Adipose tissue (tissue), 3 donors: Measurements from ENCODE around the gene HTRA3. TPM values are rescaled to one million over a fixed set of nuclear protein-coding genes. Genes with fewer than 3 reads are reported as not detected.

Experiments used
- H3K27ac ChIP-seq: one replicate; pipeline ENCODE4 v1.5.1; 2013; ENCODE audit warnings: low read depth, low read length
- WGBS, 3 donors: extraction: QIAGEN DNeasy Blood & Tissue Kit; methylation state at CpG; one replicate each; pipeline ENCODE4 v1.1.7; 2013; 5-methylcytosine and 5-hydroxymethylcytosine counted together
- polyA plus RNA-seq, 3 donors: library from polyadenylated mRNA; stranded (reverse); fragments of 200-250 nt; gene quantifications; one replicate each; pipeline ENCODE4 v1.2.3, GENCODE V29; 2013
- donor health status: healthy with polysubstance abuse.
- donor health status: Bipolar disorder and iron deficiency.
- donor health status: healthy.

HTRA3 gene
- polyA plus RNA-seq, 3 donors: 5.8 to 56.3 (median 41.8) TPM

DNA sequence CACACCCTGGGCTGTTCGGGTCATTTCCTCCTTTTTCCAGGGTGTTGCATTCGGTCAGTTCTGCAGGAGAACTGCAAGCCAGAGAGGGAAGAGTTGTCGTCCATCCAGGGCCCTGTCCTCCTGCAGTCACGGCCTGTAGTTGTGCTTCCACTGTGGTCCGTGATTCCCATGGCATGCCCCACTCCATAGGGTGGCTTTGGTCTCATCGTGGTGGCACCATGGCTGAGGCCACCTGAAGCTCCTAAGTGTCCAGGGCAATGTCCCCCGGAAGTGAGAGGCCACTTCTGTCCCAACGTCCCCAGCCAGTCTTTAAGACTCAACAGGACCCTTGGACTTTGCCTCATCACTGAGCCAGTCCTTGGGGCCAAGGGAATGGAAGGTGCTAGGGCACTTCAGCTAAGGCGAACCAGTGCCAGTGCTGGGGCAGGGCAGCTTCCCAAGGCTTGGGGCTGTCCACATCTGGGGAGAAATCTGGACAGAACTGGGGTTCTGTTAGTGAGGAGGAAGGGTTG lies 83.7 kb downstream of the HTRA3 start:
- WGBS, 3 donors: 86 to 90% (median 89%) methylated on average over 9 of the region's 9 CpGs
- H3K27ac ChIP-seq: no peak overlapping the region

DNA sequence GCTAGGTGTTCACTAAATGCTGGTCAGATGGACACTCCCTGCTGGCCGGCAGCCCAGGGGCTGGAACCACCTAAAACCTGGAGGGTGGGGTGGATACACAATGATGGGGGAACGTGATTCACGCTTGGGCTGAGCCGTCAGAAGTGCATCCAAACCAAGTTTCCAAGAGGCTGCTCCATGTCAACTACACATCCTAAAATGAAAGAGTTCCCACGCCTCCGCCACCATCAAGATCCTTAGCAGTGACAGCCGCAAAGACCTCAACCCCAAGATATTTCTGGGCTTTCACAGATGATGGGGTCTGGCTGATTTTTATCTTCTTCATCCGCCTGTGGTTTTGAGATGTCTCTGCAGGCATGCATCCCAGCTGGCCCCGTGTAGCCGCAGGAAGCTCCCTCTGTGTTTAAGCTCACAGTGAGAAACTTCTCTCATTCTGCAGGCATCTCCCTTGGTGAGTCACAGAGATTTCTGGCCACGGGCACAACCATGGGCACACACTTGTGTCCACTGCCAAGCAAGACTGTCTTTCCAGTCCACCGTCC lies 84.4 kb downstream of the HTRA3 start:
- 69 to 87% (median 76%) methylated on average over 12 of the region's 12 CpGs for WGBS, 3 donors
- H3K27ac ChIP-seq: no peak overlapping the region

DNA sequence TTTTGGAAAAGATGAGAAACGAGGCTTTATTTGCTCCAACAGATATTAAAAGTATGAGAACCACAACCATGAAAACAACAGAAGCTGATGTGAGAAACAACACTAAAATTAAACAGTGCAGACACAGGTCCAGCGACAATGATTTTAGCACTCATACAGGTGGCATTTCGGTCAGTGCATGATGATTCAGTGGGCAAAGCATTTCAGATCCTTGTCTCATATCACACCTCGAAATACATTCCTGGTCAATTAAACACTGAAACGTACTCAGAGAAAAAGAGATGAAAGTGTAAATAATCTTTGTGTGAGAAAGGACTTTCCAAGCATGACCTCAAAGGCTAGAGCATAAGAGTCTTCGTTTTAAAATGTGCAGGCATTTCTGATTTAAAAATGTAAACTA lies 85.8 kb downstream of the HTRA3 start:
- 67 to 87% (median 81%) methylated on average over 6 of the region's 6 CpGs for WGBS, 3 donors
- H3K27ac ChIP-seq: no peak overlapping the region

DNA sequence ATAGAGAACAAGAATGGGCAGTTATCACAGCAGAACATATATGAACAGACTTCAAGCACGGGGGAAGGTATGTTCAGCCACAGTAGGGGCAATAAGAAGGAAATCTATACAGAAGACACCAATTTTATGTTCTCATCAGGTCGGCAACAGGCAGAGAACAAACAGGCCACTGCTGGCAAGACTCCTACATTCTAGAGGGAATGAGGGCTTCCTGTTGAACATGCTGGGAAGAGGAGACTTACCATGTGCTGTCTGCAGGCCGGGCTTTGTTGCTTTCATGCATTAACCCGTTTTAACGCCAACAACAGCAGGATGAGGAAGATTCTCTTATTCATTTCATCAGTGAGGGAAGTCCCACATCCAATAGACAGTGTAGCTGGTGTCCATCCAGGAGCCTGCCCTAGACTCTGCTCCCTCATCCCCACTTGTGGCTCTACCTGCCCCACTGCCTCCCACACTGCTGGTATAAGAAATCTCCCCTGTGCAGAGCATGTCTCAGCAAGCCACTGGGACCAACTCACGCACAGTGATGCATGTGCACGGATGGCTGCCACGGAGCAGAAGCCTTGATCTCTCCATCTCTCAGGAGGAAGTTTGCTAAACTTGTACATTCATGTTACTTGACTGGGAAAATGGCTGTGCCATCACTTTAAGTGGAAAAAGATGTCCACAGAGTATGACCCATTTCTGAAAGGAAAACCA lies 86.5 kb downstream of the HTRA3 start:
- 69 to 77% (median 70%) methylated on average over 8 of the region's 8 CpGs for WGBS, 3 donors
- H3K27ac ChIP-seq: no peak overlapping the region

Other genes with a start within 250 kb of the HTRA3 start
- gene ABLIM2, start 110.9 kb upstream of the HTRA3 start, polyA plus RNA-seq: 10 to 100 TPM in 1 of 3 donors, 1 to 10 TPM in 2; 3.2 to 12.3 (median 4.6) TPM
- 10 to 100 TPM; 11.1 to 16.3 (median 14.2) TPM for gene SH3TC1, start 70.5 kb upstream of the HTRA3 start, polyA plus RNA-seq
- gene ACOX3, start 171.0 kb downstream of the HTRA3 start, polyA plus RNA-seq: 10 to 100 TPM; 12.7 to 14.6 (median 13.7) TPM
- gene TRMT44, start 171.0 kb downstream of the HTRA3 start, polyA plus RNA-seq: 10 to 100 TPM in 1 of 3 donors, 1 to 10 TPM in 2; 4.5 to 11.9 (median 5.3) TPM